Suppressor macrophage treated with lipopolysaccharide for 4 hours (primary cell): ENCODE results near the gene ASCL5.
"Not testable (repeated sequence)": the region's sequence is repeated elsewhere in the genome, so short reads cannot be mapped to it uniquely, and the experiment has no call there.

Experiments used
- DNase-seq: peaks from one replicate; pipeline ENCODE4 v3.0.0-alpha.2; 2020

The ASCL5 gene, protein sequence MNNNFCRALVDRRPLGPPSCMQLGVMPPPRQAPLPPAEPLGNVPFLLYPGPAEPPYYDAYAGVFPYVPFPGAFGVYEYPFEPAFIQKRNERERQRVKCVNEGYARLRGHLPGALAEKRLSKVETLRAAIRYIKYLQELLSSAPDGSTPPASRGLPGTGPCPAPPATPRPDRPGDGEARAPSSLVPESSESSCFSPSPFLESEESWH

DNA sequence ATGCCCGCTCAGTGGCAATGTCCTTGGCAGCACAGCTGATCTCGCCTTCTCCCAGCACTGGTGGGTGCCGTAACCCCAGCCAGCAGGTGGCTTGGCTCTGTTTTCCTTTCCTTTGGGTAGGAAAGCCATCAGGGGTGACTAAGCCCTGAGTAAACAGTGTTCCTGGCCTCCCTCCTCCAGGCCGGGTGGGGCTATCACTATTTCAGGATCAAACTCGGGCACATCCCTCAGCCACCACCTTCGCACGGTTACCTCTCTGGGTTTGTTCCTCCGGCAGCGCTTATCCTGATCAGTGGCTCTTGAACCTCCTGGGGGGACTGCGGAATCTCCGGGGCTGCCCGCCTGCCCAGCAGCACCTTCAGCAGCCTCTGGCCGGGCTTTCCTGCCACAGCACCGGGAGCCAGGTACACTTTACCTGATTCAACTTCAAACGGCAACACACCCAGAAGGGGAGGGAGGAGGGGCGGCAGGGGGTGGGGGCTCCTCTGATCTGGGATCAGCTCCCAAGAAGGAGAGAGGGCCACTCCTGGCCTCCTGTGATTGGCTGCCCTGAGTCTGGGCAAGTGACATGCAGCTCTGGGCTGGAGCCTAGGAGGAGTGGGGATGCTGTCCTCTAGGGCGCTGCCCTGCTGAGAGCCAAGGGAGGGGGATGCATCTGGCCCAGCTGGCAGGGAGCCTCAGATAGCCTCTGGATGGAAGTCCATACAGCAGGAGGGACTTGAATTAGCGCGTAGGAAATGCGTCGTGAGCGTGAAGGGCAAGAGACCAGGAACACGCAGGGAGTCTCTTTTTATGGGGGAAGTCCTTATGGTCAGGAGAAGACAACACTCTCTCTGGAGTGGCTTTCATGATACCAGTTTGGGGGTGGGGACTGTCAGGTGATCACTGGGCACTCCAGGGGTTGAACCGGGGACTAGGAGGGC, at the start of gene ASCL5:
ASCL5 (minus strand) TSS at position 353 of the 923 bp plus-strand sequence. CDS start 11,812 bp downstream, outside the sequence.
- DNase-seq: no peak

DNA sequence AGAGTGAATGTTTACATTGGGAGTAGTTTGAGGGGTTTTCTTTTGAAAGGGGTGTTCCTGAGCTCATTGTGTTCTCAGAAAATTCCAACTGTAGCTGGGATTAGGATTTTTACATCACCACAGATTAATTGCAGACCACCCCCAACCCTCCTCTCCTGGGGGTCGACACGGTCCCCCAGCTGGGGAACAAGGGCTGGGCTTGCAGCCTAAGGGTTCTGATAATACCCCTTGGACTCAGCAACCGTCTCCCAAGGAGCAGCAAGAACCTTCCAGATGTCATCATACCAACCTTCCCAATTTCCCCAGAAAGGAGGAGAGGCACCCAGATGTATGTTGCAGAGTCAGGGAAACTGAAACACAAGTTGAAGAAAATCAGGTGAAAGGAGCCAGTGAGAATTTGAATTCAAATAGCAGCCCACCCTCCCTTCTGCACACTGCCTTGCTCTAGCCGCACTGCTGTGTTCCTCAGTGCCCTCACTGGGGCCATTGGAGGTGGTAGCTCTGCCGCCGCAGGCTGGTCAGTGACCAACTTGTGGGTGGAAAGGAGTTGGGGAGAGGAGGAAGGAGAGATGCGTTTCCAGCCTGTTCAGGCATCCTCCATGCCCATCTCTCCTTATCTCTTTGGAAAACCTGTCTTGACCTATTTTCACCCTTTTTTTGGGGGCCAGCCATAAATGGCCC, 49.0 kb upstream of the ASCL5 start:
- DNase-seq: no peak

DNA sequence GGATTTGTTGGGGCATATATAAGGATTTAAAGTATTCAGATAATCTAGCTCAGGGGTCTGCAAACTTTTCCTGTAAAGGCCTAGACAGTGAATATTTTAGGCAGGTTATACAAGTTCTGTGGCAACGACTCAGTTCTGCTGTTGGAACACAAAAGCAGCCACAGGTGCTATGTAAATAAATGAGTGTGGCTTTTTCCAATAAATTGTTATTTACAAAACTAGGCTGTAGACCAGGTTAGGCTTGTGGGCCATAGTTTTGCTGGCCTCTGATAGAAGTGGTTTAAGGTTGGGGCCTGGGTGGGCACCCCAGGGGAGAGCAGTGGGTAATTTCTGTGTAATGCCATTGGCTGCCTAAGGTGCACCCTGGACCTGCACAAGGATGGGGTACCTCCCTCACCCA, 46.8 kb upstream of the ASCL5 start:
- DNase-seq: no peak

DNA sequence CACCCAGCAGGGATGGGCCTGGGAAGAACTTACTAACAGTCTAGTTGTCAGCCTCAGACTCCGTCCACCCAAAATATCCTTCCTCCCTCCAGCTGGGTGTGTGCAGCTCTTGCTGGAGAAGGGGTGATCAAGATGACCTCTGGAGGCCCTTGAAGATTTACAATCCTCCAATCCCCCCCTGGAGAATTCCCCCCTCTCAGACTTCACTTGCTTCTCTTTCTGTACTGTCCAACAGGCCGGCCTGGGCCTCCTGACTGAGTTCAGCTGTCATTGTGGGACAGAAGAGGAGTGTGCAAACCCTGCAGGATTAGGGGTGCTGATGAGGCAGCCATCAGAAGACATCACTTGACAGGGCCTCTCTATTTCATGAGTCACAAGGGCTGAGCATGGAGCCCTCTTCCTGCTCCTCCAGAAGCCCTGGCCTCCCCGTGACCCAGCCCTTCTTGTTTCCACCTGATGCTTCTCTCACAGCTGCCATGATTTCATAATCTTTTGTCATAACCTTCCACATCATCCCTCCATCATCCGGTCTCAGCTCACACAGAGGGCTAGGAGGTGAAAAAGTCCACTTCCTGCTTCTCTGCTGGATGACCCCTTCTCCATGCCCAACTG, 46.1 kb upstream of the ASCL5 start:
- DNase-seq: peak; percentile 68

DNA sequence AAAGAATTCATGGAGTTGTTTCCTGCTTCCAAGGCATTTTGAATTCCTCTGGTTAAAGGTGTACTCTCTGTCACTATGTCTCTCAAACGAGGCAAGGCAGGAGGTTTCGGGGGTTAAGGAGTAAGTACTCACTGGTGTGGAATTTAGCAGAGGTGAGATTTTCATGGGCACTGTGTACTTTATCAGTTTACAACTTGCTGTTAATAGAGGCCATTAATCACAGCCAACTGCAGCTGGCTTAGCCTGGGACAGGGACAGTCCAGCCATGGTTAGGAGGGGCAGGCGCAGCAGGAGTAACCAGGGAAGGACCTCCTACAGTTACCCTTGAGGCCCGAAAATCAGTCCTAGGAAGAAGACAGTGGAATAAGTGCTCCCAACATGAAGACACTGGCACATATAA, 45.3 kb upstream of the ASCL5 start:
- DNase-seq: no peak

DNA sequence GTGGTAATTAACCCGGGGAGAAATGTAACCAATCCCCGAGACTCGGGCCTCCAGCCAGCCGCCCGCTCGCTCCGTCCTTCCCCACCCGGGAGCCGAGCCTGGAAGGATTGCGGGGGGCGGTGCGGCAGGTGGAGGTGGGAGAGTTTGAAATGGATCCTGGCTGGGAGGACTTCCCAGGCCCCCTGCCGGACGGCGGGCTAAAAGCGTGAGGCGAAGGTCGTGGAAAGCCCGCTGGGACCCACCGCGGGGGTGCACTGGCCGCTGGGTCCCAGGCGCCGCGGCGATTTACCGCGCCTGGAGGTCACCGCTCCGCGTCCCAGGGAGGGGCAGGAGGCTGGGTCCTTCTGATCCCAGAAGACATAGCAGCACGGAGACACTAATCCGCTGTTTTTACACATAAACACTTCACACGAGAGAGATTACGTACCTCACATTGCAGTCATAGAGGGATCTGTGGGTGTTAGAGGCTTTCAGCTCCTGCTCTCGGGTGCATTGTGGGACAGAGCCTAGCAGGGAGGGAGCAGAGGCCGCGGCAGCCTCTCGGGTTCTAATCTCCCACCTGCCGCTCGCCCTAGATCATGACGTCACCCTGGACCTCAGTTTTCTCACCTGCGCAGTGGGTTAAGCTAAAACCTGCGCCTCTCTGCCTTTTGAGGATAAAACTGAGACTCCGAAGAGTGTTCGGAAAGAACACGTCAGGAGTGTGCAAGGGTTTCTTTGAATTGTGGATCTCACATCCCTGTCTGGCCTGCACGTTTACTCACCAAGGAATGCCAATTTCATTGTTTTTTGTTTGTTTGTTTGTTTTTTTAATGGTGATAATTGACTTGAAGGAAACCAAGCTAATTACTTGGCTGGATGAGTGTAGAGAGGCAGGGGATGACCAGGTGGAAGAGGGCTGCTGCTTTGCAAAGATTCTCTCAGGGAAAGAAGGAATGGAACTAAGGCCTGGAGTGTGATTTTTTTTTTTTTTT, 44.4 kb upstream of the ASCL5 start:
- peak; percentile 60 for DNase-seq

DNA sequence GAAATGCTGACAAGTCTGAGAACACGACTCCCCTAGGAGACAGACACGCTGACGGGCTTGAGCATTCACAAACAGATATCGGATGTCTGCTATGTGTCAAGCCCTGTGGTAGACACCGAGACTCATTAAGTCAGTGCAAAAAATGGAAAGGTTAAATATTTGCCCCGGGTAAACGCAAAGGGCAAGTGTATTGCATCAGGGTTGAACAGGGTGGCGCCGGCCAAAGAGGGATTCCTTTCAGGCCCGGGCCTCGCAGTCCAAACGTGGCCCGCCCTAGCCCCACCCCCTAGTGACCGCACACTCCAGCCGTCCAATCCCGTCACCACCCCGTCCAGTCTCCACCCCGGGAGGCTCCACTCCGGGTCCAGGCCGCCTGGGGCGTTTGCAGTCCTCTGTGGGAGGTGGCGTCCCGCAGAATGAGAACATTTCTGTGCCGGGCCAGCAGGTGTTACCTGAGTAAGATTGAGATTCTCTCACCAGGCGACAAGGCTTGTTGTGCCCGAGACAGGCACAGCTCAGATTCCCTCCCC, 43.6 kb upstream of the ASCL5 start:
- DNase-seq: peak; percentile 90

DNA sequence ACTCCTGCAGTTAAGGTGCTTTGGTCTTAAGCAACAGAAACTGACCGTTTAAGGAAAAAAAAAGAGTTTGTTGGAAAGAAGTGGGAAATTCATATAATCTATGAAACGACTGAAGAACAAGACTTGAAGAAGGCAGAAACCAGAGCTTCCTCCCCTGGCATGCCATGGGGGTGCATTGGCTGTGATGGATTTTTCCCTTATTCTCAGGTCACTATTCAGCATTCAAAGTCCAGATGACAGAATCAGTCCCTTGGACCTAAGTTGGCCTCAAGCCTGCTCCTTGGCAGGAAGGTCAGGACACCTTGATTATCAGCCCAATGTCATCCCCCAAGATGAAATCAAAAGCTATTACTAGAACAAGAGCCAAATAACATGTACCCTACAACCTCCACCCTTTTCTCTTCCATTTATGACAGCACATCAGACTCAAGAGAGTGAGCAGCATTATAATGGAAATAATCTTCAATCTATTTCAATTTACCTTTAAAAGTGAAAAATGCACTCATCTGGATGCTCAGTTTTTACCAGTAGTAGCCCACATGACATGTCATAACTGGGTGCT, 43.1 kb upstream of the ASCL5 start:
- no peak for DNase-seq

DNA sequence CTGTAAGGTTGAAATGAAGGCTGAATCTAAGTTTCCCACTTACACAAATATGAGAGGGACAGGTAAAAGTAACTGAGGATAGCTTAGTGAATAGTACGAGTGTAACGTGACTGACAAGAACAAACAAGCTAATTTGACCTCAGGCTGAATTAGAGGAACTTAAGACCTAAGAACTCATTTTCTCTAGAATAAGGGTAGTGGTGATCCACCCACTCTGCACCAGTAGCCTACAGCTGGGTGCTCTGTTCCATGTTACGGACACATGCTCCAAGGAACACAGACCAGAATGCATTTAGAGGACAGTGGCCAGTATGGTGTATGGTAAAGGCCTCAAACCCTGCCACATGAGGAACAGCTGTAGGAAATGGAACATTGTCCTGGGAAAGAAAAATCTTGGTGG, 42.2 kb upstream of the ASCL5 start:
- DNase-seq: no peak

DNA sequence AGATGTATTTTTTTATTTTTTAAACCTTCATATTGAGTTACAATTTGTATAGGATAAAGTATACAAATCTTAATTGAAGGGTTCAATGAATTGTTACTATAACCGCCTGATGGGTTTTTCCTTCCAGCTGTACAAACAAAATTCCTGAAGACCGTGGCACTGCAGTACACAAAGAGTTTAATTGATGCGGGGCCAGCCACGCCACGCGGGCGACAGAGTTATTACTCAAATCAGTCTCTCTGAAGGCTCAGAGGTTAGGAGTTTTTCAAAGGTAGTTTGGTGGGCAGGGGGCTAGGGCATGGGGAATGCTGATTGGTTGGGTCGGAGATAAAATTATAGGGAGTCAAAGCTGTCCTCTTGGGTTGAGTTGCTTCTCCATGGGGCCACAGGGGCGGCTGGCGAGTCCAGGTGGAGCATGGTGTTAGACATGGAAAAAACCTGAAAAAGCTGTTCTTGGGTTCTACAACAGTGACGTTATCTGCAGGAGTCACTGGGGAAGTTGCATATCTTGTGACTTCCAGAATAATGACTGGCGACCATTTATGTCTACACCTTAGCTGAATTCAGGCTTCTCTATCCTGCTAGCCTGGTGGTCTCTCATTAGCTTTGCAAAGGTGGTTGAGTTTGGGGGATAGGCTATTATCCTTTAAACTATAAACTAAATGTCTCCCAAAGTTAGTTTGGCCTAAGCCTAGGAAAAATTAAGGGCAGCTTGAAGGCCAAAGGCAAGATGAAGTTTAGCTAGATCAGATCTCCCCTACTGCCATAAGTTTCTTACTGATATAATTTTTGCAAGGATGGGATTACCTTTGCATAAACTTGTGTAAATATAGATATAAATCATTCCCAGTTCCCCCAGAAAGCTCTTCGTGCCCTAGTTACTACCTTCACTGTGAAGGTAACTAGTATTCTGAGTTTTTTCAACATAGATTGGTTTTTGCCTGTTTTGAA, 40.3 kb upstream of the ASCL5 start:
- DNase-seq: no peak

DNA sequence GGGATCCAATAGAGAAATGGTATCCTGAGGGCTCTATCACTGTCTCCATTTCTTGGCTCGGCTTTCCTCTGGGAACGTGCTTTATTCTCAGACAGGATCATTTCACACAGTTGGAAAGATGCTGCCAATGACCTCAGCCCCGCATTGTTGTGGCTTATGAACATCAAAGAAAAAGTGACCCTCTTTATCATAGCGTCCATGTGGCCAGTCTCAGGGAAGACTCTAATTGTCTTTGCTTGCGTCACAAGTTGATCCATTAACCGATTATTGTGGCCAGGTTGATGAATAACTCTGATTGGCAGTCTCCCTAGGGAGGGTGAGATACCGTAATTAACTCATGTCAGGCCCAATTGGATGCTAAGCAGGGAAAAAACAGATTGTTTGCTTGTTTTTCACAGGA, 37.7 kb upstream of the ASCL5 start:
- DNase-seq: no peak

DNA sequence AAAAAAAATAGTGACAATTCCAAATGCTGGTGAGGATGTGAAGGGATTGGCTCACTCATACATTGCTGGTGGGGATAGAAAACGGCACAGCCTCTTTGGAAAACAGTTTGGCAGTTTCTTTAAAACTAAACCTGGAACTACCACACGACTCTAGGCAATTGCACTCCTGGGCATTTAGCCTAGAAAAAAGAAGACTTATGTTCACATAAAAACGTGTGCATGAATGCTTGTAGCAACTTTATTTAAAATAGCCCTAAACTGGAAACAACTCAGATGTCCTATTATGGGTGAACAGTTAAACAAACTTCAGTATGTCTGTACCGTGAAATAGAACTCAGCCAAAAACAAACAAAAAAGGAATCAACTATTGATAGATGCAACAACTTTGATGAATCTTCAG, 36.7 kb upstream of the ASCL5 start:
- DNase-seq: no peak

DNA sequence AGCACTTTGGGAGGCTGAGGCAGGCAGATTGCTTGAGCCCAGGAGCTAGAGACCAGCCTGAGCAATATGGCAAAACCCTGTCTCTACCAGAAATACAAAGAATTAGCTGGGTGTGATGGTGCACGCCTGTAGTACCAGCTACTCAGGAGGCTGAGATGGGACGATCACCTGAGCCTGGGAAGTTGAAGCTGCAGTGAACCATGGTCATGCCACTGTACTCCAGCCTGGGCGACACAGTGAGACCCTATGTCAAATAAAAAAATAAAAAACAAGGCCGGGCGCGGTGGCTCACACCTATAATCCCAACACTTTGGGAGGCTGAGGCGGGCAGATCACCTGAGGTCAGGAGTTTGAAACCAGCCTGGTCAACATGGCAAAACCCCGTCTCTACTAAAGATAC, 36.1 kb upstream of the ASCL5 start:
- not testable (repeated sequence) for DNase-seq

DNA sequence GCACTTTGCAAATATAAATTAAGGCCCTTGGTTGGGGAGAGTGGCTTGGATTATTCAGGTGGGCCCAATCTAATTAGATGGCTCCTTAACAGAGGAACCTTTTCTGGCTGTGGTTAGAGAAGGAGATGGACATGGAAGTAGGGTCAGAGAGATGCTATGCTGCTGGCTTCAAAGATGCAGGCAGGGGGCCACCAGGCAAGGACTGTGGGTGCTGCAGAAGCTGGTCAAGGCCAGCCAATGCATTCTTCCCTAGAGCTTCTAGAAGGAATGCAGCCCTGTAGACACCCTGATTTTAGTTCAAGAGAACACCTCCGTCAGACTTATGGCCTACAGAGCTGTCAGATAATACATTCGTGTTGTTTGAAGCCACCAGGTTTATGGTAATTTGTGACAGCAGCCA, 31.0 kb upstream of the ASCL5 start:
- DNase-seq: no peak

DNA sequence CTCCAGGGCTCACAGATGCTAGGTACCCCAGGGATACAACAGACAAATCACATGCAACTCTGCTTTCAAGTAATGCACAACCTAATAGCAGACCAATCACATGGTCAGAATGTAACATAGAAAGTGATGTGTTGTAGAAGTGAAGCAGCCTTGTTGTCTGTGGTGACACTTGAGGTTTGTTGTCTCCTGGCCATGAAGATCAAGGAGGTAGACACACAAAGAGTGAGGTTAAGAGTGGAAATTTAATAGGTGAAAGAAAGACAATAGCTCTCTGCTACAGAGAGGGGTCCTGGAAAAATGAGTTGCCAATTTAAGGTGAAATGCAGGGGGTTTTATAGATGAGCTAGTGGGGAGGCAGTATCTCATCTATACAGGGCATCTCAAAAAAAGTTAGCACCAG, 29.8 kb upstream of the ASCL5 start:
- DNase-seq: no peak

DNA sequence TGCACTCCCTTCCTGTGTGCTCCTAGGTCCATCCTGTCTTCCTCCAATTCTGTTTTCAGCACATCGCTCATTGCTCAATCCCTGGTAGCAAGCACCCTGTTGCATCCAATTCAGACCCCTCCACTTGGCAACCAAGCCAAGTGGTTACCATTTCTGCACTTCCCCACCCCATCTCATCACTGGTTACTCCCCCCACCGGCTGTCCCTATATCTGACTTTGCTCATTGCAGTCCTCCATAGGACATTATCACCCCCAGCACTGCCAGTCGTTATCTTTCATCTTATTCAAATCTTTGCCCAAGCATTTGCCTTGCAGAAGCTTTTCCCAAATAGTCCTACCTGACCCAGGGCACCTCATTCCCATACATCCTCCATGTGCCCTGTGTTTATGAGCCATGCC, 29.4 kb upstream of the ASCL5 start:
- no peak for DNase-seq

DNA sequence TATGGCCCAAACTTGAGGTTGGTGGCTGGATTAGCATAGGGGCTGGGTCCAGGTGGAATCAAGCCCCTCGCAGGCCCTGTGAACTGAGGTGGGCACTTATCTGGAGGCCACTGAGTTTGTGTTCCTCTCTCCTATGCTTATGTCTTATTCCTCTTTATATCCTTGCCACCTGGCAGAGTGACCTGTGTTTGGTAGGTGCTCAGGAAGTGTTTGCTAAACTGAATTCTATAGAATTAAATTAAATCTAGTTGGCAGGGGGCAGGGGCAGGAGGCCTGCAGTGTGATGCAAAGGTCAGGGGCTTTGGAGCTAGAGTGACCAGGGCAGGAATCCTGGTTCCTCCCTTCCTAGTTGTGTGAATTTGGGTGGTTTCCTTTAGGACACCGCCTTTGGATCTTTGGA, 28.4 kb upstream of the ASCL5 start:
- DNase-seq: no peak

DNA sequence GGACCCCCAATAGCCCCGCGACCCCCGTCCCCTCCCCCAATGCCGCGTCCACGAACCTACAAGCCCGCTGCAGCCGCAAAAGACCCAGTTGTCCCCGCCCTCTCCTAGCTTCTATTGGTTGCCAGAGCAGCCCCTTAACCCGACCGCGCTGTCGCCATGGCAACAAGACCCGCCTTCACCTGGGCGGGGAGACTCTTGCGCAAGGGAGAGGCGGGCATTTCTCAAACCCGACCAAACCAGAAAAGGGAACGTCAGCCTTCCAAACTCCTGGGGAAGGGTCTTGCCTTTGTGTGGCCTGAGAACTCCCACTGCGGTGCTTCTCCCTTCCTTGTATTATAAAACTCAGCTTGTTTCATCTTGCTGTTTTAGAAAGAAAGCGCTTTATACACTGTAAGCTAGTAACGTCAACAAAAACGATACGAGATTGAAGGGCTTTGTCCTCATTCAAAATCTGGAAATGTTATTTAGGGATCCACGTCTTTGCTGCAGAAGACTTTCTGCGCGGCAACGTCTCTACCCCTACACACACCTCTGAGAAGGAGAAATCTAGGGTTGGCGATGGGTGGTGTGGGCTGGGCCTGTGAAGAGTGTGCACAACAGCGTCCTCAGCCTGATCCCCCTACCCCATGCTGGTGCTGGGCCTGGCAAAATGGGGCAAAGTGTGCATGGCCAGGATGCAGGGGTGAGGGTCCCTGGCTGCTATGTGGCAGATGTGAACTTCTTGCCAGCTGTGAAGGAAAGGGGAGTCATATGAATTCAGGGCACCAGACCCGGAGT, 27.6 kb upstream of the ASCL5 start, which contains the start of gene TMEM9:
TMEM9 (minus strand) TSS at position 86 of the 777 bp plus-strand sequence. CDS start 551 bp downstream, outside the sequence.
- DNase-seq: peak; percentile 97
